Measurements from ENCODE around the gene OCA2. TPM values are rescaled to one million over a fixed set of nuclear protein-coding genes. Genes with fewer than 3 reads are reported as not detected.
A peak's percentile ranks its signal among the peaks of the same experiment; 100 is the strongest.

Gene OCA2
- total RNA-seq, 1 experiment from 2014 or later: 0.13 TPM

DNA sequence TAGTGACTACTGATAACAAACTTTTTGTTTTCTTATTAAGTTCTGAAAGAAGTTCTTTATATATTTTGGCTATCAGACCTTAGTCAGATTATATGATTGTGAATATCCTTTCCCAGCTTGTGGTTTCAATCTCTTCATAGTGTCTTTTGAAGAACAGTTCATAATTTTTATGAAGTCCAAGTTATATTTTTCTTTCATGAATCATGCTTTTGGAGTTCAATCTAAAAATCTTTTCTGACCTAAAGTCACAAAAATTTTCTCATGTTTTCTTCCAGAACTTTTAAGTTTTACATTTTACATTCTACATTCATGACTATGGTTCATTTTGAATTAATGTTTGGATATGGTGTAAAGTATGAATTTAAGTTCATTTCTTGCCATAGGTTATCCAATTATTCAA, 34.2 kb upstream of the OCA2 start:
- Histone ChIP-seq H3K9me3 (ENCODE audit: control insufficient read depth, insufficient read depth, low read depth, low read length) (no peaks in the 10 kb centered on the region), H3K27ac (ENCODE audit: low read length) (no peak overlapping the region), H3K27me3 (ENCODE audit: control insufficient read depth, insufficient read depth, low read length) (no peaks in the 10 kb centered on the region), H3K4me1 (ENCODE audit: control insufficient read depth, insufficient read depth, low read length) (no peaks in the 10 kb centered on the region), H3K4me3 (ENCODE audit: low read depth in 2 of 2, low read length in 2 of 2) (no peak overlapping the region), H3K36me3 (ENCODE audit: control insufficient read depth, insufficient read depth, low read length) (peaks cover 7% of the 10 kb centered on the region)
- TF ChIP-seq POLR2AphosphoS5 (IDR thresholded peaks at IDR 0.05; ENCODE audit: low read depth, low read length): no peak
- TF ChIP-seq, protein P1, sequence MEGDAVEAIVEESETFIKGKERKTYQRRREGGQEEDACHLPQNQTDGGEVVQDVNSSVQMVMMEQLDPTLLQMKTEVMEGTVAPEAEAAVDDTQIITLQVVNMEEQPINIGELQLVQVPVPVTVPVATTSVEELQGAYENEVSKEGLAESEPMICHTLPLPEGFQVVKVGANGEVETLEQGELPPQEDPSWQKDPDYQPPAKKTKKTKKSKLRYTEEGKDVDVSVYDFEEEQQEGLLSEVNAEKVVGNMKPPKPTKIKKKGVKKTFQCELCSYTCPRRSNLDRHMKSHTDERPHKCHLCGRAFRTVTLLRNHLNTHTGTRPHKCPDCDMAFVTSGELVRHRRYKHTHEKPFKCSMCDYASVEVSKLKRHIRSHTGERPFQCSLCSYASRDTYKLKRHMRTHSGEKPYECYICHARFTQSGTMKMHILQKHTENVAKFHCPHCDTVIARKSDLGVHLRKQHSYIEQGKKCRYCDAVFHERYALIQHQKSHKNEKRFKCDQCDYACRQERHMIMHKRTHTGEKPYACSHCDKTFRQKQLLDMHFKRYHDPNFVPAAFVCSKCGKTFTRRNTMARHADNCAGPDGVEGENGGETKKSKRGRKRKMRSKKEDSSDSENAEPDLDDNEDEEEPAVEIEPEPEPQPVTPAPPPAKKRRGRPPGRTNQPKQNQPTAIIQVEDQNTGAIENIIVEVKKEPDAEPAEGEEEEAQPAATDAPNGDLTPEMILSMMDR (IDR thresholded peaks at IDR 0.05): no peak
- no peak for TF ChIP-seq SIN3A (IDR thresholded peaks at IDR 0.05; ENCODE audit: borderline replicate concordance, insufficient read depth, low read depth, low read length)
- TF ChIP-seq, protein P2, sequence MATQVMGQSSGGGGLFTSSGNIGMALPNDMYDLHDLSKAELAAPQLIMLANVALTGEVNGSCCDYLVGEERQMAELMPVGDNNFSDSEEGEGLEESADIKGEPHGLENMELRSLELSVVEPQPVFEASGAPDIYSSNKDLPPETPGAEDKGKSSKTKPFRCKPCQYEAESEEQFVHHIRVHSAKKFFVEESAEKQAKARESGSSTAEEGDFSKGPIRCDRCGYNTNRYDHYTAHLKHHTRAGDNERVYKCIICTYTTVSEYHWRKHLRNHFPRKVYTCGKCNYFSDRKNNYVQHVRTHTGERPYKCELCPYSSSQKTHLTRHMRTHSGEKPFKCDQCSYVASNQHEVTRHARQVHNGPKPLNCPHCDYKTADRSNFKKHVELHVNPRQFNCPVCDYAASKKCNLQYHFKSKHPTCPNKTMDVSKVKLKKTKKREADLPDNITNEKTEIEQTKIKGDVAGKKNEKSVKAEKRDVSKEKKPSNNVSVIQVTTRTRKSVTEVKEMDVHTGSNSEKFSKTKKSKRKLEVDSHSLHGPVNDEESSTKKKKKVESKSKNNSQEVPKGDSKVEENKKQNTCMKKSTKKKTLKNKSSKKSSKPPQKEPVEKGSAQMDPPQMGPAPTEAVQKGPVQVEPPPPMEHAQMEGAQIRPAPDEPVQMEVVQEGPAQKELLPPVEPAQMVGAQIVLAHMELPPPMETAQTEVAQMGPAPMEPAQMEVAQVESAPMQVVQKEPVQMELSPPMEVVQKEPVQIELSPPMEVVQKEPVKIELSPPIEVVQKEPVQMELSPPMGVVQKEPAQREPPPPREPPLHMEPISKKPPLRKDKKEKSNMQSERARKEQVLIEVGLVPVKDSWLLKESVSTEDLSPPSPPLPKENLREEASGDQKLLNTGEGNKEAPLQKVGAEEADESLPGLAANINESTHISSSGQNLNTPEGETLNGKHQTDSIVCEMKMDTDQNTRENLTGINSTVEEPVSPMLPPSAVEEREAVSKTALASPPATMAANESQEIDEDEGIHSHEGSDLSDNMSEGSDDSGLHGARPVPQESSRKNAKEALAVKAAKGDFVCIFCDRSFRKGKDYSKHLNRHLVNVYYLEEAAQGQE (IDR thresholded peaks at IDR 0.05; ENCODE audit: insufficient read depth in 1 of 2, low read depth in 2 of 2, low read length in 1 of 2): no peak
- TF ChIP-seq TCF7L2 (IDR thresholded peaks at IDR 0.05; ENCODE audit: low read depth, low read length): no peak
- in situ Hi-C loops (cut with HindIII; ENCODE audit: low pct_unique_long_range_greater_than_20kb, low sequenced_read_pairs): no loop called here
- TSS peak; percentile 54 for BruUV-seq (replicated peaks)
- no peak for ATAC-seq
- ChIA-PET POLR2A (no interaction called here), CTCF (no interaction called here)
- intact Hi-C loops (cut with micrococcal nuclease; ENCODE audit: unreplicated experiment): no loop called here
- no peak for DNase-seq (ENCODE audit: low read depth, low spot score)

DNA sequence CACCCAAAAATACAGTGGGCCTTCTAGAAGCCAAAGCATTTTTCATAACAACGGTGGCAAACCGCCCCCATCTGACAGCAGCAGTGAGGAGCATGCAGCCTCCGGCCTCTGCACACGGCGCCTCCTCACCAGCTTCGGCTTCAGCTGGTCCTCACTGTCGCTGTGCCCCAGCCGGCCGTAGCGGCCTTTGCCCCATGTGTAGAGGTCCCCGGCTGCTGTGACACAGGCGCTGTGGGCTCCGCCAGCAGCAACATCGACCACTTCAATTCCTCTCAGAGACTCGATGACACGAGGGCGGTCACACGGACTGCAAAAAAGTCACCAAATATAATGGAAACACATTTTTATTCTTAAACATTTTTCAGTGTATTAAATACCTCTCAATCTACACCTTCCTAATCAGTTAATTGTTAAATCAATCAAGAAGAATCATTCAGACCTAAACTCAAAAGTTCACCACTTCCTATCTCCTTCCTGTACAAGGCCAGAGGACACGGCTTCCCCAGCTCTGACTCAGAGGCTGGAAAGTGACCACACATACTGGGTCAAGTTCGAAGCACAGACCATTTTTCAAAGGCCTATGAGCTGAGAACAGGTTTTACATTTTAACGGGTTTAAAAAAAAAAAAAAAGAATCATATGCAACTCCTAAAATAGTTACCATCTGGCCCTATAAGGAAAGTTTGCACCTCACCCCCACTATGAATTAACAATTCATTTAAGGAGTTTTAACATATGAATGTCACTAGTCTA, 33.6 kb upstream of the OCA2 start:
- DNase-seq (ENCODE audit: low read depth, low spot score): no peak
- Histone ChIP-seq H3K4me3 (ENCODE audit: low read depth in 2 of 2, low read length in 2 of 2) (no peak overlapping the region), H3K27ac (ENCODE audit: low read length) (no peak overlapping the region), H3K9me3 (ENCODE audit: control insufficient read depth, insufficient read depth, low read depth, low read length) (no peaks in the 10 kb centered on the region), H3K27me3 (ENCODE audit: control insufficient read depth, insufficient read depth, low read length) (no peaks in the 10 kb centered on the region), H3K4me1 (ENCODE audit: control insufficient read depth, insufficient read depth, low read length) (no peaks in the 10 kb centered on the region), H3K36me3 (ENCODE audit: control insufficient read depth, insufficient read depth, low read length) (peaks cover 7% of the 10 kb centered on the region)
- CTCF ChIA-PET: no interaction called here
- BruUV-seq (replicated peaks): no TSS peak
- intact Hi-C loops (cut with micrococcal nuclease; ENCODE audit: unreplicated experiment) (no loop called here), in situ Hi-C loops (cut with HindIII; ENCODE audit: low pct_unique_long_range_greater_than_20kb, low sequenced_read_pairs) (no loop called here)
- TF ChIP-seq TCF7L2 (IDR thresholded peaks at IDR 0.05; ENCODE audit: low read depth, low read length): no peak
- TF ChIP-seq, protein P1 (IDR thresholded peaks at IDR 0.05): no peak
- TF ChIP-seq, protein P2 (IDR thresholded peaks at IDR 0.05; ENCODE audit: insufficient read depth in 1 of 2, low read depth in 2 of 2, low read length in 1 of 2): no peak
- no peak for TF ChIP-seq SIN3A (IDR thresholded peaks at IDR 0.05; ENCODE audit: borderline replicate concordance, insufficient read depth, low read depth, low read length)
- no peak for TF ChIP-seq POLR2AphosphoS5 (IDR thresholded peaks at IDR 0.05; ENCODE audit: low read depth, low read length)
- POLR2A ChIA-PET: interaction anchor here (0.7 kb wide), 1 partner anchor 1133 kb away, joined by 7 read pairs; no protein-coding TSS in a partner anchor
- ATAC-seq: no peak

Data from Panc1 (cell line).